HepG2 (cell line): Measurements from ENCODE around the gene AFAP1L2. TPM values are rescaled to one million over a fixed set of nuclear protein-coding genes. Genes with fewer than 3 reads are reported as not detected.

ENCODE experiments used
- ATAC-seq: fragments of 200-7000 bp; cut with Tn5 transposase; 3 replicates; pipeline ENCODE4 v1.9.1; 2020; ENCODE audit warnings: mild to moderate bottlenecking, moderate library complexity
- BruUV-seq: library from RNA; stranded (reverse); fragments of 400-500 nt; replicated peaks from 2 replicates; lab custom pipeline; 2021; lab: Mats Ljungman, UMichigan
- CTCF ChIA-PET: fragments of 300-600 bp; formaldehyde crosslinking; extraction: SDS; loops from one replicate; lab custom pipeline; 2021; ENCODE audit warnings: low total read pairs, inconsistent platforms, low intra/inter-chr PET ratio; lab: Yijun Ruan, JAX
- POLR2A ChIA-PET: fragments of 350-600 bp; sonication (Branson Sonifier 250); formaldehyde crosslinking; loops from one replicate; lab custom pipeline; 2020; ENCODE audit warnings: antibody characterized with exemption, inconsistent platforms; lab: Yijun Ruan, JAX
- DNase-seq: peaks from one replicate; pipeline ENCODE4 v3.0.0-alpha.2; 2015; ENCODE audit warnings: low spot score
- FAIRE-seq: peaks from 3 replicates; lab custom pipeline; 2011; peaks lifted over from hg19 to GRCh38; lab: Jason Lieb, UNC
- H2AFZ ChIP-seq: one replicate; pipeline ENCODE4 v1.6.1; 2011; ENCODE audit warnings: low read length, inconsistent platforms
- H3K27ac ChIP-seq: fragments of 300-600 bp; 3 replicates; pipeline ENCODE4 v1.8.0; 2011; ENCODE audit warnings: mixed run types, mild to moderate bottlenecking, mixed read lengths, low read length, inconsistent platforms; ENCODE audit not compliant: insufficient read depth; ENCODE audit errors: extremely low read length
- H3K27me3 ChIP-seq, 2 experiments: fragments of 200-600 bp in 1 of 2; 2 replicates in 1 of 2; 3 replicates in 1 of 2; pipeline versions ENCODE4 v1.6.0 to v1.8.0; 2011; ENCODE audit warnings: low read length in 2 of 2, mild to moderate bottlenecking in 2 of 2, moderate library complexity in 2 of 2, inconsistent platforms in 1 of 2; ENCODE audit not compliant: insufficient read depth in 2 of 2, control insufficient read depth in 1 of 2
- H3K36me3 ChIP-seq, 2 experiments: fragments of 200-600 bp in 1 of 2; replicated peaks in 1 of 2; 2 replicates in 1 of 2; 3 replicates in 1 of 2; pipeline versions ENCODE4 v1.5.1 to v1.8.0; 2011; ENCODE audit warnings: low read length in 2 of 2, inconsistent platforms in 1 of 2; ENCODE audit not compliant: insufficient read depth in 2 of 2, control insufficient read depth in 1 of 2
- H3K4me1 ChIP-seq: 2 replicates; pipeline ENCODE4 v1.5.1; 2012; ENCODE audit warnings: low read length, inconsistent platforms; ENCODE audit not compliant: insufficient read depth
- H3K4me2 ChIP-seq: 2 replicates; pipeline ENCODE4 v1.6.0; 2011; ENCODE audit warnings: low read depth, low read length, inconsistent platforms
- H3K4me3 ChIP-seq, 3 experiments: fragments of 200-600 bp in 1 of 3; sonication (generic), shearing (Covaris generic) in 1 of 3; replicated peaks in 1 of 3; 2 replicates each; pipeline ENCODE4 v1.5.1; 2011 to 2016; ENCODE audit warnings: low read length in 3 of 3, inconsistent platforms in 2 of 3, low read depth in 2 of 3, mild to moderate bottlenecking in 2 of 3, control low read depth in 1 of 3, mixed read lengths in 1 of 3; ENCODE audit not compliant: insufficient read depth in 1 of 3
- H3K79me2 ChIP-seq: one replicate; pipeline ENCODE4 v1.6.1; 2011; ENCODE audit warnings: low read length, inconsistent platforms; ENCODE audit not compliant: insufficient read depth
- H3K9ac ChIP-seq: 2 replicates; pipeline ENCODE4 v1.6.0; 2011; ENCODE audit warnings: mild to moderate bottlenecking, low read depth, low read length, inconsistent platforms; ENCODE audit not compliant: insufficient read depth
- H3K9me3 ChIP-seq: 2 replicates; pipeline ENCODE4 v1.5.1; 2012; ENCODE audit warnings: mild to moderate bottlenecking, low read length
- H4K20me1 ChIP-seq: 2 replicates; pipeline ENCODE4 v1.6.0; 2011; ENCODE audit warnings: inconsistent platforms, mild to moderate bottlenecking, low read length, moderate library complexity; ENCODE audit not compliant: insufficient read depth
- MEF2D ChIP-seq: sonication (generic); formaldehyde crosslinking; IDR thresholded peaks from 2 replicates; pipeline ENCODE4 v1.5.1; 2020; ENCODE audit warnings: mild to moderate bottlenecking, missing genetic modification reagents
- MXD4 ChIP-seq: IDR thresholded peaks from 2 replicates; pipeline ENCODE4 v1.6.1; 2016; ENCODE audit warnings: mild to moderate bottlenecking, missing biosample characterization, missing genetic modification reagents
- ZNF337 ChIP-seq: sonication (generic); formaldehyde crosslinking; IDR thresholded peaks from 2 replicates; pipeline ENCODE4 v1.5.1; 2020; ENCODE audit warnings: missing genetic modification reagents, low read depth, mild to moderate bottlenecking, borderline replicate concordance
- ZNF460 ChIP-seq: sonication (generic); formaldehyde crosslinking; IDR thresholded peaks from 2 replicates; pipeline ENCODE4 v1.5.1; 2020; ENCODE audit warnings: missing genetic modification reagents, mild to moderate bottlenecking, borderline replicate concordance
- WGBS: methylation state at CpG from one replicate; pipeline ENCODE4 v1.1.6; 2017; ENCODE audit warnings: low lambda C conversion rate; 5-methylcytosine and 5-hydroxymethylcytosine counted together
- in situ Hi-C: cut with HindIII; loops from 2 replicates; pipeline ENCODE4 v1.10.0; 2017; ENCODE audit warnings: low pct_unique_long_range_greater_than_20kb; ENCODE audit not compliant: extremely low pct_ligation_motif_present
- intact Hi-C: fragments of 100-400 bp; cut with micrococcal nuclease; formaldehyde crosslinking; loops from one replicate; pipeline ENCODE4 v1.10.0; 2022; ENCODE audit not compliant: unreplicated experiment
- polyA plus RNA-seq, 8 experiments: library from polyadenylated mRNA; depleted of rRNA in 3 of 8; stranded (reverse) in 7 of 8; unstranded in 1 of 8; fragments of >200 nt; fragmentation: Illumina TruSeq in 4 of 8; extraction: Trizol in 4 of 8; gene quantifications; 2 replicates each; pipeline versions ENCODE4 v1.2.1 to v1.2.3, GENCODE V29; 2011 to 2016; ENCODE audit warnings: low read depth in 4 of 8, missing spikeins in 1 of 8, mixed read lengths in 1 of 8; ENCODE audit not compliant: insufficient read depth in 1 of 8
- total RNA-seq, 5 experiments: library from RNA; depleted of rRNA; stranded (reverse); fragments of >200 nt; fragmentation: Illumina TruSeq; extraction: Trizol; gene quantifications; 2 replicates each; pipeline ENCODE4 v1.2.3, GENCODE V29; 2016; ENCODE audit warnings: low read depth in 1 of 5
- TF ChIP-seq, protein P1 (sequence below): sonication (generic); formaldehyde crosslinking; IDR thresholded peaks from 2 replicates; pipeline ENCODE4 v1.8.0; 2022; ENCODE audit warnings: mild to moderate bottlenecking, missing genetic modification reagents, borderline replicate concordance
- TF ChIP-seq, protein P2 (sequence below): sonication (generic); formaldehyde crosslinking; conservative IDR thresholded peaks from 2 replicates; pipeline ENCODE4 v1.8.0; 2022; ENCODE audit warnings: low read depth, missing genetic modification reagents

Gene AFAP1L2
- total and polyA plus RNA-seq, 2 of the 13 experiments (the other 11 are each of a cell fraction or from before 2014, with no cell fraction given), result not detected

DNA sequence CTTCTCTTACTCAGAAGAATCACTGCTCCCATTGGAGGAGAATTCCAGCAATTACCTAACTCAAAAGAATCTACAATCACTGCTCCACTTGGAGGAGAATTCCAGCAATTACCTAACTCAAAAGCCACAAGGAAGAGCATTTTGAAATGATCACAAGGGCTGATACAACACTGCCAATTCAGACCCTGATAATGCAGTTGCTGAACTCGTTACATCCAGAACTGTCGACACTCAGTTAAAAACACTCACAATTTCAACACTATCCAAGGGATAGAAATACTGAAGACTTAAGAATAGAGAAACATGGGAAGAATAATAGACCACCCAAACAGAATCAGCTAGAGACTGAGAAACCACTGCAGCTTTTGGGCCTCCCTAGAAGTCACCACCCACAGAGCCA lies 27.8 kb downstream of the AFAP1L2 start:
- Histone ChIP-seq H3K4me2 (no peak overlapping the region), H3K4me1 (no peaks in the 10 kb centered on the region), H2AFZ (no peak overlapping the region), H3K27me3 (peaks cover 0 to 3% of the 10 kb centered on the region in 2 experiments; a peak in 1 of 5 replicates), H3K36me3 (no peaks in the 10 kb centered on the region), H4K20me1 (no peaks in the 10 kb centered on the region), H3K27ac (no peak overlapping the region), H3K9ac (no peak overlapping the region), H3K4me3 (no peak overlapping the region), H3K79me2 (no peaks in the 10 kb centered on the region), H3K9me3 (no peaks in the 10 kb centered on the region)
- 0% methylated on average over 2 of the region's 2 CpGs for WGBS
- ChIA-PET CTCF (no interaction called here), POLR2A (no interaction called here)
- no TSS peak for BruUV-seq
- intact Hi-C loops, result no loop called here
- in situ Hi-C loops, result no loop called here
- TF ChIP-seq ZNF460 (CRISPR knock-in tag) (no peak), MXD4 (CRISPR knock-in tag) (no peak)
- DNase-seq, result no peak
- no peak for FAIRE-seq
- ATAC-seq, result no peak

DNA sequence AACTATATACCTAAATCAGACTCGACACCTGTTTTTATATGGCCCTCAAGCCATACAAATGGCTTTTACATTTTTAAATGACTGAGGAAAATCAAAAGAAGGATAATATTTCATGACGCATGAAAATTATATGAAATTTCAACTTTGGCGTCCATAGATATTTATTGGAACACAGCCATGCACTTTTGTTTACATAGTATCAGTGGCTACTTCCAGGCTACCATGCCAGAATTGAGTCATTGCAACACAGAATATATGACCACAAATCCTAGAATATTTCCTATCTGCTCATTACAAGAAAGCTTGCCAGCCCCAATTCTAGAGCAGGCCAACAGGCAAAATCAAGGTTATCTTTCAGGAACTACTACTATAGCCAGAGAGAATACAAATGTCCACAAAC lies 29.3 kb downstream of the AFAP1L2 start:
- Histone ChIP-seq H4K20me1 (no peaks in the 10 kb centered on the region), H3K9ac (no peak overlapping the region), H3K27me3 (peaks cover 0 to 3% of the 10 kb centered on the region in 2 experiments; a peak in 2 of 5 replicates), H3K9me3 (no peaks in the 10 kb centered on the region), H3K4me3 (no peak overlapping the region), H3K4me1 (no peaks in the 10 kb centered on the region), H2AFZ (no peak overlapping the region), H3K79me2 (no peaks in the 10 kb centered on the region), H3K4me2 (no peak overlapping the region), H3K36me3 (no peaks in the 10 kb centered on the region), H3K27ac (no peak overlapping the region)
- intact Hi-C loops (no loop called here), in situ Hi-C loops (no loop called here)
- TF ChIP-seq ZNF337, result no peak
- TF ChIP-seq MEF2D (CRISPR knock-in tag), result no peak
- TF ChIP-seq, protein P1, sequence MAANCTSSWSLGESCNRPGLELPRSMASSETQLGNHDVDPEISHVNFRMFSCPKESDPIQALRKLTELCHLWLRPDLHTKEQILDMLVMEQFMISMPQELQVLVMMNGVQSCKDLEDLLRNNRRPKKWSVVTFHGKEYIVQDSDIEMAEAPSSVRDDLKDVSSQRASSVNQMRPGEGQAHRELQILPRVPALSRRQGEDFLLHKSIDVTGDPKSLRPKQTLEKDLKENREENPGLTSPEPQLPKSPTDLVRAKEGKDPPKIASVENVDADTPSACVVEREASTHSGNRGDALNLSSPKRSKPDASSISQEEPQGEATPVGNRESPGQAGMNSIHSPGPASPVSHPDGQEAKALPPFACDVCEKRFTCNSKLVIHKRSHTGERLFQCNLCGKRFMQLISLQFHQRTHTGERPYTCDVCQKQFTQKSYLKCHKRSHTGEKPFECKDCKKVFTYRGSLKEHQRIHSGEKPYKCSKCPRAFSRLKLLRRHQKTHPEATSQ (CRISPR knock-in tag), result no peak
- TF ChIP-seq, protein P2, sequence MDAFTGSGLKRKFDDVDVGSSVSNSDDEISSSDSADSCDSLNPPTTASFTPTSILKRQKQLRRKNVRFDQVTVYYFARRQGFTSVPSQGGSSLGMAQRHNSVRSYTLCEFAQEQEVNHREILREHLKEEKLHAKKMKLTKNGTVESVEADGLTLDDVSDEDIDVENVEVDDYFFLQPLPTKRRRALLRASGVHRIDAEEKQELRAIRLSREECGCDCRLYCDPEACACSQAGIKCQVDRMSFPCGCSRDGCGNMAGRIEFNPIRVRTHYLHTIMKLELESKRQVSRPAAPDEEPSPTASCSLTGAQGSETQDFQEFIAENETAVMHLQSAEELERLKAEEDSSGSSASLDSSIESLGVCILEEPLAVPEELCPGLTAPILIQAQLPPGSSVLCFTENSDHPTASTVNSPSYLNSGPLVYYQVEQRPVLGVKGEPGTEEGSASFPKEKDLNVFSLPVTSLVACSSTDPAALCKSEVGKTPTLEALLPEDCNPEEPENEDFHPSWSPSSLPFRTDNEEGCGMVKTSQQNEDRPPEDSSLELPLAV, result no peak
- no peak for DNase-seq
- no peak for ATAC-seq
- no TSS peak for BruUV-seq
- 37% methylated on average over 3 of the region's 3 CpGs for WGBS
- POLR2A ChIA-PET, result no interaction called here
- CTCF ChIA-PET, result no interaction called here
- no peak for FAIRE-seq
